ENCODE data around the gene TET3.

- TF ChIP-seq CTCF (conservative IDR thresholded peaks at IDR 0.05; ENCODE audit: low read depth, low read length) (no peak), EZH2 (IDR thresholded peaks at IDR 0.05; ENCODE audit: low read length, unreplicated experiment) (no peak)
Observed at GRCh38 chr2:73979021-73979420, 5.7 kb upstream of the TET3 start.
